MM.1S (cell line): ENCODE measurements around the gene MEP1B.

Experiments used
- EZH2 ChIP-seq: fragments of 300-600 bp; sonication (generic); optimal IDR thresholded peaks from 2 replicates; pipeline ENCODE3; 2017; ENCODE audit warnings: low read depth, mild to moderate bottlenecking, antibody characterized with exemption, low read length, mixed read lengths
- EZH2phosphoT487 ChIP-seq: fragments of 300-600 bp; sonication (generic); IDR thresholded peaks from 2 replicates; pipeline ENCODE4 v1.6.1; 2018; ENCODE audit warnings: antibody characterized with exemption, low read length
- TF ChIP-seq, protein P1 (sequence below): fragments of 300-600 bp; sonication (generic); IDR thresholded peaks from 2 replicates; pipeline ENCODE4 v1.5.1; 2016; ENCODE audit warnings: antibody characterized with exemption, low read length, mixed read lengths

DNA sequence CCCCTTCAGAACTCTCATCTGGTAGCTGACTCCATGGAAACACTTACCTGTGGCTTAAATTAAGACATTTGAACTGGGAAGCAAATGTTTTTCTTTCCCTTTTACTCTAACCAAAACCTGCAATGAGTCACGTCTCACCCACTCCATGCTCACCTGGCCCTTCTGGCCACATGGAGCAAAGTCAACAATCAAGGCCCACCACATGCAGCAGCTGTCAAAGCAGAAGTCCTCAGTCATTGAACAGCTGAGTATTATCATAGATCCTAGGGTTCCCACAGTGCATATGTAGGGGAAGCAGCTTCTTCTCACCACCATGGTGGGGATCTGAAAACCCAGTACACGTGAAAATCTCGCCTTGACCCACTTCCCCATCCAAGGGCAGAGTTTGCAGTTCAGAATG, 12.3 kb upstream of the MEP1B start:
- TF ChIP-seq, protein P1, sequence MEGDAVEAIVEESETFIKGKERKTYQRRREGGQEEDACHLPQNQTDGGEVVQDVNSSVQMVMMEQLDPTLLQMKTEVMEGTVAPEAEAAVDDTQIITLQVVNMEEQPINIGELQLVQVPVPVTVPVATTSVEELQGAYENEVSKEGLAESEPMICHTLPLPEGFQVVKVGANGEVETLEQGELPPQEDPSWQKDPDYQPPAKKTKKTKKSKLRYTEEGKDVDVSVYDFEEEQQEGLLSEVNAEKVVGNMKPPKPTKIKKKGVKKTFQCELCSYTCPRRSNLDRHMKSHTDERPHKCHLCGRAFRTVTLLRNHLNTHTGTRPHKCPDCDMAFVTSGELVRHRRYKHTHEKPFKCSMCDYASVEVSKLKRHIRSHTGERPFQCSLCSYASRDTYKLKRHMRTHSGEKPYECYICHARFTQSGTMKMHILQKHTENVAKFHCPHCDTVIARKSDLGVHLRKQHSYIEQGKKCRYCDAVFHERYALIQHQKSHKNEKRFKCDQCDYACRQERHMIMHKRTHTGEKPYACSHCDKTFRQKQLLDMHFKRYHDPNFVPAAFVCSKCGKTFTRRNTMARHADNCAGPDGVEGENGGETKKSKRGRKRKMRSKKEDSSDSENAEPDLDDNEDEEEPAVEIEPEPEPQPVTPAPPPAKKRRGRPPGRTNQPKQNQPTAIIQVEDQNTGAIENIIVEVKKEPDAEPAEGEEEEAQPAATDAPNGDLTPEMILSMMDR: no peak
- TF ChIP-seq EZH2: no peak
- no peak for TF ChIP-seq EZH2phosphoT487
